Breast epithelium (tissue), 4 donors: ENCODE measurements around the gene SNX30. TPM values are rescaled to one million over a fixed set of nuclear protein-coding genes. Genes with fewer than 3 reads are reported as not detected.

Source experiments
- DNase-seq, 2 donors: peaks; one replicate each; pipeline ENCODE4 v3.0.0-alpha.2; 2019; ENCODE audit warnings: low spot score in 2 of 2
- H3K27ac ChIP-seq, 2 donors: fragments of 200-600 bp; sonication (generic) in 1 of 2; one replicate each; pipeline ENCODE4 v1.5.1; 2016 to 2019; ENCODE audit warnings: mild to moderate bottlenecking in 1 of 2
- H3K27me3 ChIP-seq, 2 donors: fragments of 200-600 bp; sonication (generic) in 1 of 2; one replicate each; pipeline versions ENCODE4 v1.5.1 to v1.6.0; 2017 to 2019; ENCODE audit warnings: control low read depth in 1 of 2, mild to moderate bottlenecking in 1 of 2
- H3K36me3 ChIP-seq: fragments of 200-600 bp; one replicate; pipeline ENCODE4 v1.5.1; 2019
- H3K4me1 ChIP-seq, 2 donors: fragments of 200-600 bp; sonication (generic); one replicate each; pipeline ENCODE4 v1.5.1; 2016 to 2019; ENCODE audit warnings: control low read depth in 1 of 2
- H3K4me3 ChIP-seq, 3 donors: fragments of 200-600 bp; sonication (generic); 1 replicate in 2 of 3; 2 replicates in 1 of 3; pipeline ENCODE4 v1.5.1; 2016 to 2019; ENCODE audit warnings: mild to moderate bottlenecking in 3 of 3, moderate library complexity in 2 of 3
- H3K9me3 ChIP-seq, 2 donors: fragments of 200-600 bp; sonication (generic) in 1 of 2; one replicate each; pipeline ENCODE4 v1.5.1; 2016 to 2019; ENCODE audit warnings: control low read depth in 1 of 2
- POLR2A ChIP-seq: fragments of 450-650 bp; IDR thresholded peaks from one replicate; pipeline ENCODE4 v1.6.1; 2016; ENCODE audit warnings: antibody characterized with exemption, mild to moderate bottlenecking, moderate library complexity
- POLR2AphosphoS5 ChIP-seq, 3 donors: sonication (generic); formaldehyde crosslinking; IDR thresholded peaks; one replicate each; pipeline ENCODE4 v1.6.1; 2017; ENCODE audit warnings: antibody characterized with exemption in 3 of 3
- intact Hi-C: fragments of 100-400 bp; cut with DNase I; formaldehyde crosslinking; loops from one replicate; pipeline ENCODE4 v1.15.1; 2023; ENCODE audit warnings: low total_unique reads
- total RNA-seq, 3 donors: library from RNA; depleted of rRNA; stranded (reverse); fragments of >200 nt; gene quantifications; one replicate each; pipeline ENCODE4 v1.1.0, GENCODE V29; 2016
- TF ChIP-seq, protein P1 (sequence below), 3 donors: fragments of 450-650 bp; IDR thresholded peaks; one replicate each; pipeline ENCODE4 v1.5.1; 2016 to 2017; ENCODE audit warnings: antibody characterized with exemption in 3 of 3, mild to moderate bottlenecking in 3 of 3, moderate library complexity in 3 of 3

Gene SNX30
- total RNA-seq, 3 donors from 2014 or later: 15.2 to 18.7 (median 16.4) TPM

DNA sequence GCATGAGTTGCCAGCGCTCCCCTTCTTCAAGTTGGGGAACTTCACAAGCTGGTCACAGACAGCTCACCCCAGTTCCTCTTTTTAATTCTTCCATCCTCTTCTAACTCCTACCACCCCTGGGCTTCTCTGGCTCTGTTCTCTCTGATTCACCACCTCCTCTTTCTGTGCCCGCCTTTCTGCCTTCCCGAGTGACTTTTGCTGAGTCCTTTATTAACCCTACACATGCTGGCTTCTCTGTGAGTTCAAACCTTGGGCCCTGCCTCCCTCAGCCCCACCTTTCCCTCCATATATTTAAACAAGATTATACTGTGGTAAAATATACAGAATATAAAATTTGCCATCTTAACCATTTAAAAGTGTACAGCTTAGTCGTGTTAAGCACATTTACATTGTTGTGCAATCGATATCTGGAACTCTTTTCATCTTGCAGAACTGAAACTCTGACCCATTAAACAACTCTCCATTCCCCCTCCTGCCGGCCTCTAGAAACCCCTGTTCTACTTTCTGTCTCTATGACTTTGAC is 108.1 kb downstream of the SNX30 start:
- TF ChIP-seq POLR2A: no peak
- no peak for DNase-seq
- H3K4me1 ChIP-seq: no peaks in the 10 kb centered on the region
- H3K9me3 ChIP-seq: no peaks in the 10 kb centered on the region
- H3K27ac ChIP-seq: no peak overlapping the region
- intact Hi-C loops: no loop called here
- no peaks in the 10 kb centered on the region for H3K36me3 ChIP-seq
- no peaks in the 10 kb centered on the region for H3K27me3 ChIP-seq
- no peak overlapping the region for H3K4me3 ChIP-seq

GRCh38 chr9:112860451-112860850 is 109.9 kb downstream of the SNX30 start:
- no peak for DNase-seq
- Histone ChIP-seq H3K9me3 (no peaks in the 10 kb centered on the region), H3K4me3 (no peak overlapping the region), H3K4me1 (no peaks in the 10 kb centered on the region), H3K27ac (no peak overlapping the region), H3K27me3 (no peaks in the 10 kb centered on the region), H3K36me3 (no peaks in the 10 kb centered on the region)
- TF ChIP-seq, protein P1, sequence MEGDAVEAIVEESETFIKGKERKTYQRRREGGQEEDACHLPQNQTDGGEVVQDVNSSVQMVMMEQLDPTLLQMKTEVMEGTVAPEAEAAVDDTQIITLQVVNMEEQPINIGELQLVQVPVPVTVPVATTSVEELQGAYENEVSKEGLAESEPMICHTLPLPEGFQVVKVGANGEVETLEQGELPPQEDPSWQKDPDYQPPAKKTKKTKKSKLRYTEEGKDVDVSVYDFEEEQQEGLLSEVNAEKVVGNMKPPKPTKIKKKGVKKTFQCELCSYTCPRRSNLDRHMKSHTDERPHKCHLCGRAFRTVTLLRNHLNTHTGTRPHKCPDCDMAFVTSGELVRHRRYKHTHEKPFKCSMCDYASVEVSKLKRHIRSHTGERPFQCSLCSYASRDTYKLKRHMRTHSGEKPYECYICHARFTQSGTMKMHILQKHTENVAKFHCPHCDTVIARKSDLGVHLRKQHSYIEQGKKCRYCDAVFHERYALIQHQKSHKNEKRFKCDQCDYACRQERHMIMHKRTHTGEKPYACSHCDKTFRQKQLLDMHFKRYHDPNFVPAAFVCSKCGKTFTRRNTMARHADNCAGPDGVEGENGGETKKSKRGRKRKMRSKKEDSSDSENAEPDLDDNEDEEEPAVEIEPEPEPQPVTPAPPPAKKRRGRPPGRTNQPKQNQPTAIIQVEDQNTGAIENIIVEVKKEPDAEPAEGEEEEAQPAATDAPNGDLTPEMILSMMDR (IDR thresholded peaks at IDR 0.05): no peak
- TF ChIP-seq POLR2AphosphoS5 (IDR thresholded peaks at IDR 0.05) (no peak), POLR2A (no peak)
- intact Hi-C loops: no loop called here

- H3K9me3 ChIP-seq: no peaks in the 10 kb centered on the region
- DNase-seq: no peak
- intact Hi-C loops: no loop called here
- no peaks in the 10 kb centered on the region for H3K27me3 ChIP-seq
- H3K36me3 ChIP-seq: no peaks in the 10 kb centered on the region
- no peak for TF ChIP-seq POLR2A
- TF ChIP-seq, protein P1 (IDR thresholded peaks at IDR 0.05): no peak
- no peak for TF ChIP-seq POLR2AphosphoS5 (IDR thresholded peaks at IDR 0.05)
- peak overlapping the region in 1 of 2 donors; percentile 68 for H3K27ac ChIP-seq
- no peak overlapping the region for H3K4me3 ChIP-seq
- H3K4me1 ChIP-seq: no peaks in the 10 kb centered on the region
These were observed 110.6 kb downstream of the SNX30 start for GRCh38 chr9:112861155-112861554.

DNA sequence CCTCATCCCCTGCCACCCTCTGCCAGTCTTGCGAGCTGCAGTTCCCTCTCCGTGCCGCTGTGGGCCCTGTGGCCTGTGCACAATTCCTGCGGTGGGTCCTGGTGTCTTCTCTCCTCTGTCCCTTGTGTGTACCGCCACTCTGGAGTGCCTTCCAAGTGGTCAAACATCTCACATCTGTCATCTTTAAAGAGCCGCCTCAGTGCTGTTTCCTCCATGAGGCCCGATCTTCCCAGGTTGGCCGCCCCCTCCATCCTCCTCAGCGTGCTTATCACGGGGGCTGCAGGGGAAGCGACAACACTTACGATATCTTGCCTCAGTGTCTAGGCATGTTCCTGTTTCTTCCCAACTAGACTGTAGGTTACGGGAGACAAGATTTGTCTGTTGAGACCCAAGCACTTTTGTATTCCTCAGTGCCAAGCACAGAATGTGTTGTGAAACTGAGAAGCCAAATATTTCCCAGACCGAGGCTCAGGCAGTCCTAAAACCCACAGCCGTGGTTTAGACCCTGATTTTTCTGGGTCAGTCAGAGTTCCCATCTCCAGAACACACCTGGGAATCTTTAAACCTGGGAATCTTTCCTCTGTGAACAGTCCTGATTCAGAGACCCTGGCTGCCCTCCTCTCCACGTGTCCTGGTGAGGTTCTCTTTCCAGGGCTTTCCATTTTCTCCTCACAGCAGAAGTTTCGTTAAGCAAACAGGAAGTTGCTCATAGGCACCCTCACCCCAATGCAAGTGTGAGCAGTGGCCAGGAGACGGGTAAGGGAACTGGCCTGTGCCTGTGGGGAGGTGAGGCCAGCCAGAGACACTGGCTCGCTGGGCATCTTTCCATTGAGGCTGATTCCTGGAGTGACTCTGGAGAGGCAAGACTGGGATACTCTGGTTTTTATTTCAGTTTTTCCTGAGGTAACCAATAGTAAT is 111.3 kb downstream of the SNX30 start:
- no peaks in the 10 kb centered on the region for H3K36me3 ChIP-seq
- no peak for DNase-seq
- no peaks in the 10 kb centered on the region for H3K27me3 ChIP-seq
- intact Hi-C loops: no loop called here
- H3K4me1 ChIP-seq: no peaks in the 10 kb centered on the region
- peak overlapping the region in 1 of 2 donors; percentile 68 for H3K27ac ChIP-seq
- H3K9me3 ChIP-seq: no peaks in the 10 kb centered on the region
- H3K4me3 ChIP-seq: no peak overlapping the region
- TF ChIP-seq, protein P1 (IDR thresholded peaks at IDR 0.05): no peak
- TF ChIP-seq POLR2AphosphoS5 (IDR thresholded peaks at IDR 0.05) (no peak), POLR2A (no peak)

GRCh38 chr9:112863214-112863613 is 112.7 kb downstream of the SNX30 start:
- no peaks in the 10 kb centered on the region for H3K4me1 ChIP-seq
- no peaks in the 10 kb centered on the region for H3K27me3 ChIP-seq
- no peak for DNase-seq
- no peaks in the 10 kb centered on the region for H3K36me3 ChIP-seq
- H3K4me3 ChIP-seq: no peak overlapping the region
- TF ChIP-seq, protein P1 (IDR thresholded peaks at IDR 0.05): no peak
- no peak for TF ChIP-seq POLR2A
- no peak for TF ChIP-seq POLR2AphosphoS5 (IDR thresholded peaks at IDR 0.05)
- intact Hi-C loops: no loop called here
- peak overlapping the region in 1 of 2 donors; percentile 16 for H3K27ac ChIP-seq
- no peaks in the 10 kb centered on the region for H3K9me3 ChIP-seq
